Neuronal stem cell (in vitro differentiated cells): ENCODE results near the gene MTUS2.

Experiments
- DNase-seq: peaks from one replicate; pipeline ENCODE4 v3.0.0-alpha.2; 2013; ENCODE audit warnings: low spot score
- H2AFZ ChIP-seq: one replicate; pipeline ENCODE4 v1.6.1; 2013; ENCODE audit warnings: mild to moderate bottlenecking, low read length, inconsistent platforms
- H2AK5ac ChIP-seq: 2 replicates; pipeline ENCODE4 v1.6.1; 2013; ENCODE audit warnings: low read depth, mild to moderate bottlenecking, inconsistent platforms, low read length, moderate library complexity, mixed read lengths
- H2BK120ac ChIP-seq: 2 replicates; pipeline ENCODE4 v1.6.1; 2013; ENCODE audit warnings: low read depth, mild to moderate bottlenecking, inconsistent platforms, low read length, moderate library complexity, mixed read lengths
- H2BK12ac ChIP-seq: one replicate; pipeline ENCODE4 v1.6.1; 2013; ENCODE audit warnings: low read length, inconsistent platforms
- H2BK15ac ChIP-seq: 2 replicates; pipeline ENCODE4 v1.6.1; 2013; ENCODE audit warnings: mild to moderate bottlenecking, low read length, inconsistent platforms, mixed read lengths
- H2BK5ac ChIP-seq: one replicate; pipeline ENCODE4 v1.6.1; 2013; ENCODE audit warnings: inconsistent platforms, mild to moderate bottlenecking, low read length, moderate library complexity
- H3K14ac ChIP-seq: one replicate; pipeline ENCODE4 v1.6.1; 2013; ENCODE audit warnings: low read length, inconsistent platforms
- H3K18ac ChIP-seq: 2 replicates; pipeline ENCODE4 v1.6.1; 2013; ENCODE audit warnings: low read length, inconsistent platforms
- H3K23ac ChIP-seq: 2 replicates; pipeline ENCODE4 v1.6.1; 2013; ENCODE audit warnings: low read depth, mild to moderate bottlenecking, mixed read lengths, low read length, inconsistent platforms; ENCODE audit not compliant: poor library complexity
- H3K27ac ChIP-seq: replicated peaks from 3 replicates; pipeline ENCODE4 v1.5.1; 2013; ENCODE audit warnings: low read length, inconsistent platforms
- H3K27me3 ChIP-seq, 3 experiments: 2 replicates each; pipeline ENCODE4 v1.6.1; 2013; ENCODE audit warnings: low read length in 3 of 3, mild to moderate bottlenecking in 2 of 3, inconsistent platforms in 1 of 3, low read depth in 1 of 3, mixed read lengths in 1 of 3, moderate library complexity in 1 of 3; ENCODE audit not compliant: control insufficient read depth in 3 of 3, insufficient read depth in 3 of 3
- H3K36me3 ChIP-seq, 2 donors: replicated peaks in 1 of 2; 2 replicates each; pipeline ENCODE4 v1.6.1; 2013; ENCODE audit warnings: low read length in 2 of 2; ENCODE audit not compliant: control insufficient read depth in 2 of 2, insufficient read depth in 2 of 2
- H3K4ac ChIP-seq: 2 replicates; pipeline ENCODE4 v1.6.1; 2013; ENCODE audit warnings: inconsistent platforms, mild to moderate bottlenecking, low read length, moderate library complexity
- H3K4me1 ChIP-seq, 2 donors: 1 replicate in 1 of 2; 2 replicates in 1 of 2; pipeline ENCODE4 v1.6.1; 2013; ENCODE audit warnings: low read length in 2 of 2, low read depth in 1 of 2; ENCODE audit not compliant: control insufficient read depth in 2 of 2, insufficient read depth in 1 of 2
- H3K4me2 ChIP-seq: one replicate; pipeline ENCODE4 v1.6.1; 2013; ENCODE audit warnings: mild to moderate bottlenecking, low read length, inconsistent platforms; ENCODE audit not compliant: insufficient read depth, poor library complexity, severe bottlenecking
- H3K4me3 ChIP-seq, 2 donors: 2 replicates each; pipeline ENCODE4 v1.5.1; 2013; ENCODE audit warnings: low read length in 2 of 2, mild to moderate bottlenecking in 2 of 2, inconsistent platforms in 1 of 2, moderate library complexity in 1 of 2
- H3K79me1 ChIP-seq: one replicate; pipeline ENCODE4 v1.6.1; 2013; ENCODE audit warnings: low read depth, mild to moderate bottlenecking, inconsistent platforms, low read length, moderate library complexity
- H3K9ac ChIP-seq: one replicate; pipeline ENCODE4 v1.6.1; 2013; ENCODE audit warnings: mild to moderate bottlenecking, low read depth, low read length, inconsistent platforms; ENCODE audit not compliant: poor library complexity
- H3K9me3 ChIP-seq, 2 donors: replicated peaks in 1 of 2; 2 replicates each; pipeline versions ENCODE3 to v1.6.1; 2013; ENCODE audit warnings: low read length in 2 of 2, mild to moderate bottlenecking in 2 of 2, inconsistent platforms in 1 of 2, low read depth in 1 of 2, mixed read lengths in 1 of 2, moderate library complexity in 1 of 2; ENCODE audit not compliant: control insufficient read depth in 2 of 2, insufficient read depth in 1 of 2
- H4K8ac ChIP-seq: one replicate; pipeline ENCODE4 v1.6.1; 2013; ENCODE audit warnings: low read depth, mild to moderate bottlenecking, inconsistent platforms, low read length, moderate library complexity
- H4K91ac ChIP-seq: one replicate; pipeline ENCODE4 v1.6.1; 2013; ENCODE audit warnings: low read length, low read depth, mild to moderate bottlenecking, inconsistent platforms; ENCODE audit not compliant: poor library complexity
- WGBS, 2 donors: extraction: QIAGEN DNeasy Blood & Tissue Kit; methylation state at CpG; one replicate each; pipeline ENCODE4 v1.1.7; 2013; ENCODE audit warnings: missing lambda C conversion rate in 2 of 2, mixed read lengths in 1 of 2; ENCODE audit not compliant: insufficient read length in 2 of 2, insufficient replicate concordance in 1 of 2; ENCODE audit errors: extremely low coverage in 2 of 2; 5-methylcytosine and 5-hydroxymethylcytosine counted together

Gene MTUS2

GRCh38 chr13:28958018-28958417, 137.9 kb downstream of the MTUS2 start:
- Histone ChIP-seq H3K4me3 (no peak overlapping the region), H3K27ac (no peak overlapping the region), H4K8ac (no peak overlapping the region), H2BK5ac (no peak overlapping the region), H2BK120ac (no peak overlapping the region), H2BK12ac (no peak overlapping the region), H2AFZ (no peak overlapping the region), H3K27me3 (no peaks in the 10 kb centered on the region), H3K4ac (no peak overlapping the region), H3K9ac (no peak overlapping the region), H3K23ac (no peak overlapping the region), H3K4me2 (no peak overlapping the region), H3K36me3 (no peaks in the 10 kb centered on the region), H4K91ac (no peak overlapping the region), H3K9me3 (no peaks in the 10 kb centered on the region), H3K18ac (no peak overlapping the region), H2AK5ac (no peak overlapping the region), H3K4me1 (no peaks in the 10 kb centered on the region), H3K14ac (no peak overlapping the region), H3K79me1 (no peaks in the 10 kb centered on the region), H2BK15ac (no peak overlapping the region)
- DNase-seq, result no peak
- WGBS, 2 donors, result no CpG with 5 or more reads among the region's 11 CpGs

GRCh38 chr13:28958441-28958840, 138.3 kb downstream of the MTUS2 start:
- Histone ChIP-seq H3K4me1 (no peaks in the 10 kb centered on the region), H2BK120ac (no peak overlapping the region), H2BK12ac (no peak overlapping the region), H3K79me1 (no peaks in the 10 kb centered on the region), H3K4me2 (no peak overlapping the region), H2BK15ac (no peak overlapping the region), H3K18ac (no peak overlapping the region), H3K27ac (no peak overlapping the region), H2AK5ac (no peak overlapping the region), H4K8ac (no peak overlapping the region), H3K9ac (no peak overlapping the region), H3K36me3 (no peaks in the 10 kb centered on the region), H3K4me3 (no peak overlapping the region), H3K9me3 (no peaks in the 10 kb centered on the region), H3K23ac (no peak overlapping the region), H2AFZ (no peak overlapping the region), H3K4ac (no peak overlapping the region), H2BK5ac (no peak overlapping the region), H3K14ac (no peak overlapping the region), H3K27me3 (no peaks in the 10 kb centered on the region), H4K91ac (no peak overlapping the region)
- DNase-seq, result no peak
- WGBS, 2 donors, result no CpG with 5 or more reads among the region's 3 CpGs

DNA sequence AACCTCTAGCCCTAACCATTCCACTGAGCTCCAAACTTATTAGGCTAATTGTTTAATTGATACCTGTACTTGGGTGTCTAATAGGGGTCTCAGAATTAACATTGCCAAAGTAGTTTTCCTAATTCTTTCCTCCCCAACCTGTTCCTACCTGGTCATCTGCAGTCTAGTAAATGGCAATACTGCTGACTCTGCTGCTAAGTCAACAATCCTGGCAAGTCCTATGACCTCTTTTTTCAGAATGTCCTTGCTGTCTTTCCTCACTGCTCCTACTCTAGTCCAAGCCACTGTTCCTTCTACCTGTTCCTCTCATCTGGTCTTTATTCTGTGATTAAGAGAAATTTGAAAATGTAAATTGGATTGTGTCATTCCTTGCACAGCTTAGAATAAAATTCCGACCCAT, 143.9 kb downstream of the MTUS2 start:
- no peak overlapping the region for H2BK15ac ChIP-seq
- WGBS, 2 donors, result no CpG with 5 or more reads among the region's 1 CpG
- H2AFZ ChIP-seq, result no peak overlapping the region
- DNase-seq, result no peak
- no peak overlapping the region for H3K27ac ChIP-seq
- H4K91ac ChIP-seq, result no peak overlapping the region
- H2AK5ac ChIP-seq, result no peak overlapping the region
- no peak overlapping the region for H2BK5ac ChIP-seq
- H3K4me2 ChIP-seq, result no peak overlapping the region
- H3K36me3 ChIP-seq, result no peaks in the 10 kb centered on the region
- no peak overlapping the region for H3K18ac ChIP-seq
- no peak overlapping the region for H4K8ac ChIP-seq
- no peak overlapping the region for H3K14ac ChIP-seq
- no peaks in the 10 kb centered on the region for H3K27me3 ChIP-seq
- H2BK120ac ChIP-seq, result no peak overlapping the region
- no peak overlapping the region for H3K4me3 ChIP-seq
- no peak overlapping the region for H3K4ac ChIP-seq
- no peaks in the 10 kb centered on the region for H3K4me1 ChIP-seq
- H3K79me1 ChIP-seq, result no peaks in the 10 kb centered on the region
- no peak overlapping the region for H3K9ac ChIP-seq
- no peaks in the 10 kb centered on the region for H3K9me3 ChIP-seq
- H2BK12ac ChIP-seq, result no peak overlapping the region
- no peak overlapping the region for H3K23ac ChIP-seq

GRCh38 chr13:28964803-28965202, 144.7 kb downstream of the MTUS2 start:
- H2BK5ac ChIP-seq, result no peak overlapping the region
- no peak overlapping the region for H3K14ac ChIP-seq
- H3K9me3 ChIP-seq, result no peaks in the 10 kb centered on the region
- H2AK5ac ChIP-seq, result no peak overlapping the region
- no peak overlapping the region for H2BK12ac ChIP-seq
- no peak overlapping the region for H2BK120ac ChIP-seq
- H3K4ac ChIP-seq, result no peak overlapping the region
- no peak overlapping the region for H3K27ac ChIP-seq
- H3K4me2 ChIP-seq, result no peak overlapping the region
- no peak overlapping the region for H4K91ac ChIP-seq
- H3K27me3 ChIP-seq, result no peaks in the 10 kb centered on the region
- no peaks in the 10 kb centered on the region for H3K36me3 ChIP-seq
- H2AFZ ChIP-seq, result no peak overlapping the region
- no peak overlapping the region for H4K8ac ChIP-seq
- no peak overlapping the region for H3K4me3 ChIP-seq
- no peaks in the 10 kb centered on the region for H3K79me1 ChIP-seq
- H3K18ac ChIP-seq, result no peak overlapping the region
- no peak overlapping the region for H2BK15ac ChIP-seq
- no peak for DNase-seq
- no peak overlapping the region for H3K23ac ChIP-seq
- no CpG with 5 or more reads among the region's 8 CpGs for WGBS, 2 donors
- no peaks in the 10 kb centered on the region for H3K4me1 ChIP-seq
- no peak overlapping the region for H3K9ac ChIP-seq
